Mononuclear cell (primary cell): ENCODE results near the gene CLIC1. TPM values are rescaled to one million over a fixed set of nuclear protein-coding genes. Genes with fewer than 3 reads are reported as not detected.
"Not testable (repeated sequence)": the region's sequence is repeated elsewhere in the genome, so short reads cannot be mapped to it uniquely, and the experiment has no call there.

Source experiments
- H3K27me3 ChIP-seq: 2 replicates; pipeline ENCODE4 v1.6.0; 2011; ENCODE audit warnings: low read length, control low read depth; ENCODE audit not compliant: insufficient read depth
- H3K4me1 ChIP-seq: 2 replicates; pipeline ENCODE4 v1.5.1; 2011; ENCODE audit warnings: mild to moderate bottlenecking, low read length, control low read depth; ENCODE audit not compliant: insufficient read depth
- H3K4me3 ChIP-seq: 2 replicates; pipeline ENCODE4 v1.5.1; 2011; ENCODE audit warnings: mild to moderate bottlenecking, low read length, moderate library complexity
- H3K9me3 ChIP-seq: 2 replicates; pipeline ENCODE4 v1.5.1; 2011; ENCODE audit warnings: low read depth, mild to moderate bottlenecking, control low read depth, low read length
- total RNA-seq: library from RNA; depleted of rRNA; stranded (reverse); fragments of >200 nt; gene quantifications from one replicate; pipeline ENCODE4 v1.2.3, GENCODE V29; 2012

CLIC1 gene
- total RNA-seq, 1 donor = 421 TPM

DNA sequence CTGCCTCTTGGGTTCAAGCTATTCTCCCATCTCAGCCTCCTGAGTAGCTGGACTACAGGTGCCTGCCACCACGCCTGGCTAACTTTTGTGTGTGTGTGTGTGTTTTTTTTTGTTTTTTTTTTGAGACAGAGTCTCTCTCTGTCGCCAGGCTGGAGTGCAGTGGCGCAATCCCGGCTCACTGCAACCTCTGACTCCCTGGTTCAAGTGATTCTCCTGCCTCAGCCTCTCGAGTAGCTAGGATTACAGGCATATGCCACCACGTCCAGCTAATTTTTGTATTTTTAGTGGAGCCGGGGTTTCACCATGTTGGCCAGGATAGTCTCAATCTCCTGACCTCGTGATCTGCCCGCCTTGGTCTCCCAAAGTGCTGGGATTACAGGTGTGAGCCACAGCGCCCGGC, 27.2 kb downstream of the CLIC1 start:
- H3K27me3 ChIP-seq, H3K9me3 ChIP-seq, H3K4me3 ChIP-seq: not testable (repeated sequence)
- peaks cover 16% of the 10 kb centered on the region for H3K4me1 ChIP-seq

- Histone ChIP-seq H3K4me3 (no peak overlapping the region), H3K4me1 (peaks cover 23% of the 10 kb centered on the region), H3K27me3 (no peaks in the 10 kb centered on the region), H3K9me3 (no peaks in the 10 kb centered on the region)
Observed at GRCh38 chr6:31708224-31708623, 28.1 kb downstream of the CLIC1 start.

GRCh38 chr6:31707701-31708100, 28.6 kb downstream of the CLIC1 start:
- Histone ChIP-seq H3K4me1 (peaks cover 23% of the 10 kb centered on the region), H3K4me3 (no peak overlapping the region), H3K9me3 (no peaks in the 10 kb centered on the region), H3K27me3 (no peaks in the 10 kb centered on the region)

GRCh38 chr6:31706599-31706998, 29.7 kb downstream of the CLIC1 start, which contains the start of gene LY6G6F:
Gene LY6G6F (plus strand): TSS chr6:31706866. CDS start chr6:31706907, 41 bp downstream.
- H3K27me3 ChIP-seq = no peaks in the 10 kb centered on the region
- no peak within 1 kb of the TSS for H3K4me3 ChIP-seq
- peaks cover 28% of the 10 kb centered on the region for H3K4me1 ChIP-seq
- H3K9me3 ChIP-seq = no peaks in the 10 kb centered on the region

DNA sequence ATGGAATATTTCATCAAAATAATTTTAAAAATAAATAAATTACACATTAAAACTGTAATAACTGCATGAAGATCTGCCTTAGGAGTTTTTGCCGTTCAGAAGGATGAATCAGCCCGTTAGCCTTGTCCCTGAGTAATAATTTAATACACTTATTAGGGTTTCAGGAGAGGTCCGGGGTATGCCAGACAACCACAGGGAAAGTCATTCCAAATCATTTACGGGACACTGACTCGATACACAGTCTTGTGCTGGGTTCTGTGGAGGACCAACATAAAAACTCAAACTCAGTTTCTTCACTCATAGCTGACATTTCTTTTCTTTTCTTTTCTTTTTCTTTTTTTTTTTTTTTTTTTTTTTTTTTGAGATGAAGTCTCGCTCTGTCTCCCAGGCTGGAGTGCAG, 30.4 kb downstream of the CLIC1 start:
- Histone ChIP-seq H3K4me1 (peaks cover 28% of the 10 kb centered on the region), H3K27me3 (no peaks in the 10 kb centered on the region), H3K4me3 (no peak overlapping the region), H3K9me3 (no peaks in the 10 kb centered on the region)

- H3K27me3 ChIP-seq = no peaks in the 10 kb centered on the region
- H3K4me1 ChIP-seq = peaks cover 26% of the 10 kb centered on the region
- no peaks in the 10 kb centered on the region for H3K9me3 ChIP-seq
- peak within 1 kb of the TSS; percentile 92 for H3K4me3 ChIP-seq
Observed at GRCh38 chr6:31702819-31703716, 33.3 kb downstream of the CLIC1 start, which contains the start of gene ABHD16A. Gene ABHD16A (minus strand): TSS chr6:31703324. CDS start chr6:31703281, 43 bp downstream.

DNA sequence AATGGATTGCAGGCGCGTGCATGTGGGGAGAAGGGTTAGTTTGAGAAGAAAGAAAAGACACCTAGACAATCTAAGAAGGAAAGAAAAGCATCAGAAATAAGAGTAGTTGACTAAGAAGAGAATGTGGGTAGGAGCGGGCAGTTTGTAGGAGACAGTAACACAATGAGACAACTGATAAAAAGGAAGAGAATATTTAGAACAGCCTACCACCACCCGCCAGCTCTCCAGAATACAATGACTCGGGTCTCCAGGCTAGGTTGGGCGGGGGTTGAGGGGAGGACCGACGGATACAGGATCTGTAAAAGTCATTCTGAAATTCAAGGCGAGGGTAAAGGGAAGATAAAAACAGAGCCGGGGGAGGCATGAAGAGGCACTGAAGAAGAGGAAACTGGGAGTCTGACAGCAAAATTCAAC, 33.9 kb downstream of the CLIC1 start:
- peak overlapping the region; percentile 92 for H3K4me3 ChIP-seq
- peaks cover 26% of the 10 kb centered on the region for H3K4me1 ChIP-seq
- H3K9me3 ChIP-seq = no peaks in the 10 kb centered on the region
- H3K27me3 ChIP-seq = no peaks in the 10 kb centered on the region

DNA sequence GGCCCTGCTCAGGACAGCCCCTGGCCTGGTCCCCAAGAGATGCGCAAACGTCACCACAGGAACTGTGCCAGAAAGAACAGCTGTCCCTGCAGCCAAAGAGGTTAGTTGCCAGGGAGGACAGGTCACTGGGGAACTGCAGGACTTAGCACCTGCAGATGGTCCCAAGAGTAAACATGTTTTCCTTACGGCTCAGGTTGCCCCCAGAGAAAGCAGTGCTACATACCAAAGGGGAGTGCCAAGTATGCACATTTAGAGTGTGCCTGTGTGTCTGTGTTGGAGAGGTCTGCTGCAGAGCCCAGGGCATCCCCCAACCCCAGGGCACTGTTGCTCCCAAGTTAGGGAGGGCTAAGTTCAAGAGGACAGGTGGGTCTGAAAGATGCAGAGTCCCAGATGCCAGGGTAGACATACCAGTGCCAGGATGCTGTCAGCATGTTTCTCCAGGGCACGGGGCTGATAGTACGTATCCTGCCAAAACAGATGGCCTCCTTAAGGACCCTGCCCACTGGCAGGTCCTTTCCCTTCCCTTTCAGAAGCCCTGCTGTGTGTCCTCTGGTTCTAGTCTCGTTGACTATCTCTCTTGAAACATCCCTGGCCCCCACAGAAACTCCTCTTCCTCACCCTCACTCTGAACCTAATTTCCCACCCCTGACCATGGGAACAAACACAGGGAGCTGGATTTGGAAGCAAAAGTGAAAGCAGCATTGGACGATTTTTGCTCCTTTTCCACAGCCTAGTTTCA, 34.5 kb downstream of the CLIC1 start:
- Histone ChIP-seq H3K4me1 (peaks cover 26% of the 10 kb centered on the region), H3K9me3 (no peaks in the 10 kb centered on the region), H3K4me3 (peak overlapping the region; percentile 92)

DNA sequence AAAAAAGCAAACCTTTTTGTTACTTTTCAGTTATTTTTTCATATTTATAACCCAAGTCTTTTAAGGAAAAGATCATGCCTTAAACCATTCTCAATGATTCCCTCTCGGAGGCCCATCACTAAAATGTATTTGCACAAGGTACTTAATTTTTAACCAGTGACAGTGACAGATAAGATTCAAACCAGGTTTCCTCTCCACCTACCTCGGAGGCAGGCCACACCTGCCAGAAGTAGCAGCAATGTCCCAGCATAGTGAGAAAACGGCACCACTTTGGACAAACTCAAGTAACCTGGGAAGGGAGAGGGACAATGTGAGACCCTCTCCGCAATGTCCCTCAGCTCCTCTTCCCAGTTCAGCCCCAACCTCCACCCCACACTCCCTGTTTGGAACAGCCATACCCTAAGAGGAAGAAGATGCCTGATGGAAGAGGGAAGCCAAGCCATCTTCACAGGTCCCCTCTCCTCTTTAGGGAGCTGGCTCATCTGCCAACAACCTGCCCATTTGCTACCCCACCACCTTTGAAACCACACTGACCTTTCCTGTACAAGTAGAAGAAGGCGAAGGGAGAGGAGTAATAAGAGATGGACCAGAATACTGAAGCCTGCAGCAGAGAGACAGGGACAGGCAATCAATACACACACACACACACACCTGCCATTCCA, 35.5 kb downstream of the CLIC1 start:
- no peak overlapping the region for H3K4me3 ChIP-seq
- H3K27me3 ChIP-seq = no peaks in the 10 kb centered on the region
- no peaks in the 10 kb centered on the region for H3K9me3 ChIP-seq
- peaks cover 26% of the 10 kb centered on the region for H3K4me1 ChIP-seq

More for the DNA sequence above, 34.5 kb downstream of the CLIC1 start:
- no peaks in the 10 kb centered on the region for H3K27me3 ChIP-seq

- Histone ChIP-seq H3K4me3 (no peak overlapping the region), H3K27me3 (no peaks in the 10 kb centered on the region), H3K4me1 (peaks cover 19% of the 10 kb centered on the region), H3K9me3 (no peaks in the 10 kb centered on the region)
Observed at GRCh38 chr6:31697555-31697954, 38.8 kb downstream of the CLIC1 start.

- Histone ChIP-seq H3K9me3 (no peaks in the 10 kb centered on the region), H3K4me3 (no peak overlapping the region), H3K27me3 (no peaks in the 10 kb centered on the region), H3K4me1 (peaks cover 12% of the 10 kb centered on the region)
Observed at GRCh38 chr6:31693535-31693934, 42.8 kb downstream of the CLIC1 start.

DNA sequence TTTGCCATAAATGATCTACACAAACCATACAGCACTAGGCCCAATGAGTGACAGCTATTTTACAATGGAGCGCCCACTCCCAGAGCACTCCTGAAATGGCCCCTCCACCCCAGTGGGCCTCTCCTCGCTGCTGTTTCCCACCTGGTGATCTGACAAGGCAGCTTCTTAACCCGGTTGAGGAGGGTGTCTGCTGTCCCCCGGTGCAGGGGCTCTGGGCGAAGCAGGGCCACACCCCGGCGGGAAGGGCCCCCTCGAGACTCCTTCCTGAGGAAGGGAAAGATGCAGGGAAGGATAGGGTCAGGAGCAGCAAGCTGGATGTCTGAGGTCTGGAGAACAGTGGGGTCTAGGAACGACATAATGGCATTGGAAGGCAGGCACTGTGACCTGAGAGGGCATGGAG, 43.4 kb downstream of the CLIC1 start:
- H3K4me3 ChIP-seq = no peak overlapping the region
- H3K4me1 ChIP-seq = peaks cover 12% of the 10 kb centered on the region
- H3K27me3 ChIP-seq = no peaks in the 10 kb centered on the region
- H3K9me3 ChIP-seq = no peaks in the 10 kb centered on the region

- Histone ChIP-seq H3K4me1 (peaks cover 12% of the 10 kb centered on the region), H3K27me3 (no peaks in the 10 kb centered on the region), H3K9me3 (no peaks in the 10 kb centered on the region), H3K4me3 (no peak overlapping the region)
Observed at GRCh38 chr6:31692353-31692752, 44.0 kb downstream of the CLIC1 start.

DNA sequence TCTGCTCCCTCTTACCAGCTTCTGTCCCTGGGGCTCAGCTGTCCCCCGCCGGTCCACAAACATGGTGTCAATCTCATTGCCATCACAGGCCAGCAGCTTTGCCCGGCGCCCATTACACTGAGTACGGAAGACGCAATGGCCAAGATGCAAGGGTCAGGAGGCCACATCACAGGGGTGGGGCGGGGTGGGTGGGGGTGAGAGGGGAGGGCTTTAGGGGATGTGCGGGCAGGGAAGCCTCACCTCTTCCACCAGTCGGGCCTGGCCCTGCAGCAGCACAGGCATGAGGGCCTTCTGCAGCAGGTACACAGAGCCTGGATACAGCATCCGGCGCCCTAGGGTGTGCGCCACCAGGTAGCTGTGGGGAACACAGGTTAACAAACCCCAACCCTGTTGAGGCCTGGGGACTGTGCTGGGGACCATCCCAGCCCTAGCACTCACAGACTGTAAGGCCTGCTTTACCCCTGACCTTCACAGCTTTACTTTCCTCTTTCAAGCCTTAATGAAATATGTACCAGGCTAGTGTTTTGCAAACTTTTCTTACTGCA, 44.7 kb downstream of the CLIC1 start:
- H3K4me3 ChIP-seq = no peak overlapping the region
- H3K4me1 ChIP-seq = peaks cover 12% of the 10 kb centered on the region
- H3K9me3 ChIP-seq = no peaks in the 10 kb centered on the region
- no peaks in the 10 kb centered on the region for H3K27me3 ChIP-seq

DNA sequence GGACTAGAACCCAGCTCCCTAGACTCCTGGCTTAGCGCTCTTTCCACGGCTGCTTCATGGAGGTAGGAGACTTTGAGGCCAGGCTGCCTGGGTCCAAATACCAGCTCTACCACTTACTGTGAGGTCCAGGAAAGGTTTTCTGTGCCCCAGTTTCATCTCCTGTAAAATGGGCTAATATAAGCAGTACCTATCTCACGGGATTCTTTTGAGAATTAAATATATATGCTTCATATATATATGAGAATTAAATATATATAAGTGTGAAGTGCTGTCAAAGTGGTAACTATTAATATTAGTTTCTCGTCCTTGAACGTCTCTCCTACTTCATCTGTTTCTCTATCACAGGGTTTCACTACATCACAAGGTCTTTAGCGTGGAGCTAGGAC, 45.3 kb downstream of the CLIC1 start:
- no peak overlapping the region for H3K4me3 ChIP-seq
- no peaks in the 10 kb centered on the region for H3K27me3 ChIP-seq
- no peaks in the 10 kb centered on the region for H3K9me3 ChIP-seq
- H3K4me1 ChIP-seq = peaks cover 12% of the 10 kb centered on the region
